Skin epidermis (tissue), 12 donors: ENCODE data around the gene SORBS1.

Source experiments
- H3K27ac ChIP-seq, 21 experiments: fragments of 200-600 bp; sonication (generic) in 11 of 21; one replicate each; pipeline ENCODE4 v1.5.0; 2020; ENCODE audit warnings: mild to moderate bottlenecking in 3 of 21, inconsistent platforms in 2 of 21, moderate library complexity in 2 of 21
- H3K4me3 ChIP-seq, 7 experiments: fragments of 200-600 bp; sonication (generic) in 2 of 7; one replicate each; pipeline ENCODE4 v1.5.0; 2020; ENCODE audit warnings: inconsistent platforms in 2 of 7, mild to moderate bottlenecking in 2 of 7, moderate library complexity in 1 of 7

SORBS1 gene

GRCh38 chr10:95346715-95347401 lies 214.3 kb downstream of the SORBS1 start:
- Histone ChIP-seq H3K4me3 (no peak overlapping the region), H3K27ac (no peak overlapping the region)

DNA sequence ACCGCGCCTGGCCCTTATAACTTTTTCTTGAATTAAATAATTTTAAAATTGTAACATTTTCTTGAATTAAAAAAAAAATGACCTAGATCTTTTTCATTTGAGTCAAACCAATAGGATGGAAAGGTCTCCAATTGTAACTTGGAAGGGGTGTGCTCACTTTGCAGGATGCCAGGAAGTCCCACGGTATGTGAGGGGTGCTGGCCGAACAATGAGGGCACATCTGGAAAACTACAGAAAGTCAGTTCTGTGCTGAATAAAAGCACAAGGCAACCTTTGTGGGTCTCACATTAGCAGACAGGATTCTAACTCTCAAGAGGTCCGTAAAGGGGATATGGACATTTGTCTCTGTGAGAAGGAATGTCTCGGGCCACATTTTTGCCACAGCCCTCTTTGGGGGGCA lies 217.6 kb downstream of the SORBS1 start:
- Histone ChIP-seq H3K4me3 (no peak overlapping the region), H3K27ac (no peak overlapping the region)

GRCh38 chr10:95341716-95342130 lies 219.4 kb downstream of the SORBS1 start:
- H3K27ac ChIP-seq = no peak overlapping the region
- no peak overlapping the region for H3K4me3 ChIP-seq

GRCh38 chr10:95339863-95340262 lies 221.3 kb downstream of the SORBS1 start:
- Histone ChIP-seq H3K27ac (no peak overlapping the region), H3K4me3 (no peak overlapping the region)

- H3K4me3 ChIP-seq = no peak overlapping the region
- H3K27ac ChIP-seq = no peak overlapping the region
These were observed 223.6 kb downstream of the SORBS1 start for GRCh38 chr10:95337423-95338160.

GRCh38 chr10:95336702-95337101 lies 224.5 kb downstream of the SORBS1 start:
- Histone ChIP-seq H3K4me3 (no peak overlapping the region), H3K27ac (no peak overlapping the region)

- Histone ChIP-seq H3K27ac (peak overlapping the region in 1 of 21 experiments; percentile 40), H3K4me3 (no peak overlapping the region)
These were observed 225.1 kb downstream of the SORBS1 start for GRCh38 chr10:95335933-95336699.

GRCh38 chr10:95334805-95335144 lies 226.4 kb downstream of the SORBS1 start:
- Histone ChIP-seq H3K27ac (peak overlapping the region in 12 of 21 experiments; percentile 18 to 84 (median 78)), H3K4me3 (no peak overlapping the region)

GRCh38 chr10:95333997-95334804 lies 227.0 kb downstream of the SORBS1 start:
- H3K27ac ChIP-seq = peak overlapping the region in 16 of 21 experiments; percentile 10 to 84 (median 74)
- no peak overlapping the region for H3K4me3 ChIP-seq

GRCh38 chr10:95332666-95333249 lies 228.4 kb downstream of the SORBS1 start:
- Histone ChIP-seq H3K27ac (peak overlapping the region in 1 of 21 experiments; percentile 79), H3K4me3 (no peak overlapping the region)

DNA sequence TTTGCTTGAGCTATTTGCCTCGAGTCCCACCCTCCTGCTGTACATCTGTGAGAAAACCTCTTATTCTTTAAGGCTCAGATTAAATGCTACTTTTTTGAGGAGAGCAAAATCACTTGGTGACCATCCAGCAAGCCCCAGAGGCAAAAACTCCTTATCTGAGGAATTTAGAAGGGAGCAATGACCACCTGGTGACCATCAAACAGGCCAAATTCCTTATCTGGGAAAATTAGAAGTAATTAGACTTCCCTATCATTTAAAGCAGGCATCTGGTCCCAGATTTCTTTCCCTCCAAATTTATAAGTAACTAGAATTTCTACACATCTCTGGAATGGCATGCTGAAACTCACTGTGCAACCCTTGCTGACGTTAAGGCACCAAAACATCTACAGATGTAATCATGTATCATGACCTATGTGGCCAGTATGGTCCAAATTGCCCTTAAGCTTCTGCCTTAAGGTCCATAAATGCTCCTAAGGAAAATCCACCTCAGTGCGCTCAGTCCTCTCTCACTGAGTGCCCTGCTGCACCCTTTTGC lies 229.5 kb downstream of the SORBS1 start:
- H3K27ac ChIP-seq = no peak overlapping the region
- H3K4me3 ChIP-seq = no peak overlapping the region

- no peak overlapping the region for H3K27ac ChIP-seq
These were observed 230.2 kb downstream of the SORBS1 start for GRCh38 chr10:95330966-95331453.

DNA sequence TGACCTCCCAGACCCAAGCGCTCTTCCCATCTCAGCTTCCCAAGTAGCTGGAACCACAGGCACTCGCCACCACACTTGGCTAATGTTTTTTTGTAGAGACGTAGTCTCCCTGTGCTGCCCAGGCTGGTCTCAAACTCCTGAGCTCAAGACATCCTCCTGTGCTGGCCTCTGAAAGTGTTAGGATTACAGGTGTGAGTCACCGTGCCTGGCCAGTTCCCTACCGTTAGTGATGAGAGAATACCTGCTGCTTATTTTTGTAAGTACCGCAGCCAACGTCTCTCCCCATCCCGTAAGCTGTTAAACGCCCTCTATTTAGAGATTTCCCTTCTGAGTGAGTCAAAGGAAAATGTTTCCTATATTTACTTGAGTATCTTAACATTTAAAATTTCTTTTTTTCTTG lies 231.9 kb downstream of the SORBS1 start:
- Histone ChIP-seq H3K4me3 (no peak overlapping the region), H3K27ac (no peak overlapping the region)

More at GRCh38 chr10:95330966-95331453, 230.2 kb downstream of the SORBS1 start:
- no peak overlapping the region for H3K4me3 ChIP-seq

GRCh38 chr10:95328013-95328412 lies 233.2 kb downstream of the SORBS1 start:
- Histone ChIP-seq H3K27ac (no peak overlapping the region), H3K4me3 (no peak overlapping the region)

GRCh38 chr10:95327367-95327766 lies 233.8 kb downstream of the SORBS1 start:
- Histone ChIP-seq H3K27ac (peak overlapping the region in 2 of 21 experiments; percentile 6 to 32), H3K4me3 (no peak overlapping the region)

GRCh38 chr10:95326396-95326795 lies 234.8 kb downstream of the SORBS1 start:
- Histone ChIP-seq H3K4me3 (no peak overlapping the region), H3K27ac (no peak overlapping the region)

DNA sequence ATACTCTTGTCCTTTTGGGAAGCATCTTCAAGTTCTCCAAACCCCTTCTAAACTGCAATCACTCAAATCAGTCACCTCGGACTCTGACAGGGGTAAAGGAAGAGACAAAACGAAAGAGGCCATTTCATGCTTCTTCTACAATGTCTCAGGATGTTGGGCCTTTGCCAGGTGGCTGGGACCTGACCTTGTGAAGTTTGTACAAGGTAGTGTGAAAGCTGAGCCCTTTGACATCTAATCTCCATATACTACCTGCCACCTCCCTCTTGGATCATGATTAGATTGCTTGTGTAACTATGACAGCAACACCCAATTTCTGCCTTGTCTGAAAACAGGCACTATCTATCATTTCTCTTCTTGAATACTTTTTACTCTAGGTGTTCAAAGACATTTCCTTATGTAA lies 235.3 kb downstream of the SORBS1 start:
- Histone ChIP-seq H3K27ac (no peak overlapping the region), H3K4me3 (no peak overlapping the region)

GRCh38 chr10:95324436-95325268 lies 236.5 kb downstream of the SORBS1 start:
- H3K4me3 ChIP-seq = no peak overlapping the region
- H3K27ac ChIP-seq = no peak overlapping the region
